CD14-positive monocyte (primary cell): ENCODE measurements around the gene CCBE1. TPM values are rescaled to one million over a fixed set of nuclear protein-coding genes. Genes with fewer than 3 reads are reported as not detected.

Source experiments
- DNase-seq, 3 donors: peaks; one replicate each; pipeline ENCODE4 v3.0.0-alpha.2; 2011 to 2022
- H2AFZ ChIP-seq: 2 replicates; pipeline ENCODE4 v1.6.0; 2012; ENCODE audit warnings: mild to moderate bottlenecking, low read depth, low read length, inconsistent platforms; ENCODE audit not compliant: insufficient read depth, poor library complexity, severe bottlenecking
- H3K27ac ChIP-seq, 2 donors: 1 replicate in 1 of 2; 2 replicates in 1 of 2; pipeline ENCODE4 v1.5.1; 2012 to 2013; ENCODE audit warnings: low read length in 2 of 2, control low read depth in 1 of 2, inconsistent platforms in 1 of 2, low read depth in 1 of 2, mild to moderate bottlenecking in 1 of 2
- H3K27me3 ChIP-seq, 2 donors: one replicate each; pipeline versions ENCODE4 v1.6.0 to v1.6.1; 2011 to 2013; ENCODE audit warnings: low read length in 2 of 2; ENCODE audit not compliant: control insufficient read depth in 2 of 2, insufficient read depth in 2 of 2
- H3K36me3 ChIP-seq, 2 donors: replicated peaks in 1 of 2; 1 replicate in 1 of 2; 2 replicates in 1 of 2; pipeline versions ENCODE4 v1.5.1 to v1.6.1; 2012 to 2013; ENCODE audit warnings: low read length in 2 of 2, control low read depth in 1 of 2, inconsistent platforms in 1 of 2, mild to moderate bottlenecking in 1 of 2; ENCODE audit not compliant: insufficient read depth in 2 of 2, control insufficient read depth in 1 of 2
- H3K4me1 ChIP-seq, 2 donors: 1 replicate in 1 of 2; 2 replicates in 1 of 2; pipeline versions ENCODE4 v1.5.1 to v1.6.1; 2012 to 2013; ENCODE audit warnings: low read length in 2 of 2, control low read depth in 1 of 2, inconsistent platforms in 1 of 2, mild to moderate bottlenecking in 1 of 2, moderate library complexity in 1 of 2; ENCODE audit not compliant: insufficient read depth in 2 of 2, control insufficient read depth in 1 of 2
- H3K4me2 ChIP-seq: replicated peaks from 2 replicates; pipeline ENCODE3; 2012; ENCODE audit warnings: low read length, moderate library complexity, mild to moderate bottlenecking; ENCODE audit not compliant: poor library complexity, severe bottlenecking; ENCODE audit errors: extremely low read depth
- H3K4me3 ChIP-seq, 3 experiments: fragments of 200-600 bp in 1 of 3; sonication (generic) in 1 of 3; replicated peaks in 1 of 3; 1 replicate in 2 of 3; 2 replicates in 1 of 3; pipeline ENCODE4 v1.5.1; 2011 to 2013; ENCODE audit warnings: low read length in 3 of 3, mild to moderate bottlenecking in 3 of 3, control low read depth in 2 of 3, low read depth in 2 of 3, inconsistent platforms in 1 of 3, moderate library complexity in 1 of 3
- H3K79me2 ChIP-seq: 2 replicates; pipeline ENCODE4 v1.6.0; 2012; ENCODE audit warnings: mild to moderate bottlenecking, control low read depth, inconsistent platforms, low read length, moderate library complexity; ENCODE audit not compliant: insufficient read depth
- H3K9ac ChIP-seq: 2 replicates; pipeline ENCODE4 v1.6.0; 2017; ENCODE audit warnings: low read length, mild to moderate bottlenecking; ENCODE audit not compliant: insufficient read depth, poor library complexity, severe bottlenecking
- H3K9me3 ChIP-seq, 2 donors: replicated peaks in 1 of 2; 1 replicate in 1 of 2; 2 replicates in 1 of 2; pipeline versions ENCODE4 v1.5.1 to v1.6.1; 2012 to 2013; ENCODE audit warnings: low read length in 2 of 2, control low read depth in 1 of 2; ENCODE audit not compliant: control insufficient read depth in 1 of 2, insufficient read depth in 1 of 2
- H4K20me1 ChIP-seq: 2 replicates; pipeline ENCODE4 v1.6.0; 2012; ENCODE audit warnings: mild to moderate bottlenecking, low read length, control low read depth, moderate library complexity; ENCODE audit not compliant: insufficient read depth
- H3K27ac Mint-ChIP-seq, 7 donors: one replicate each; pipeline ENCODE4 v1.8.0; 2020; ENCODE audit warnings: mild to moderate bottlenecking in 7 of 7, mixed read lengths in 7 of 7, moderate library complexity in 6 of 7, inconsistent platforms in 2 of 7
- H3K27me3 Mint-ChIP-seq, 3 donors: one replicate each; pipeline ENCODE4 v1.8.0; 2021 to 2022; ENCODE audit warnings: low read depth in 3 of 3, mild to moderate bottlenecking in 3 of 3, mixed read lengths in 3 of 3, moderate library complexity in 3 of 3, inconsistent platforms in 1 of 3
- H3K36me3 Mint-ChIP-seq, 2 donors: one replicate each; pipeline ENCODE4 v1.8.0; 2020; ENCODE audit warnings: mixed read lengths in 2 of 2, inconsistent platforms in 1 of 2, mild to moderate bottlenecking in 1 of 2
- H3K4me1 Mint-ChIP-seq: one replicate; pipeline ENCODE4 v1.8.0; 2020; ENCODE audit warnings: mild to moderate bottlenecking, mixed read lengths
- H3K4me3 Mint-ChIP-seq, 2 donors: one replicate each; pipeline ENCODE4 v1.8.0; 2020; ENCODE audit warnings: mild to moderate bottlenecking in 2 of 2, mixed read lengths in 2 of 2, moderate library complexity in 1 of 2
- H3K9me3 Mint-ChIP-seq, 7 donors: one replicate each; pipeline ENCODE4 v1.8.0; 2020 to 2022; ENCODE audit warnings: mixed read lengths in 7 of 7, mild to moderate bottlenecking in 6 of 7, moderate library complexity in 6 of 7, inconsistent platforms in 2 of 7
- CTCF ChIP-seq: fragments of 200-600 bp; IDR thresholded peaks from one replicate; pipeline ENCODE4 v1.8.0; 2022; ENCODE audit warnings: antibody characterized with exemption, mild to moderate bottlenecking
- WGBS: methylation state at CpG from one replicate; pipeline ENCODE4 v1.1.5; 2013; ENCODE audit warnings: missing lambda C conversion rate; ENCODE audit not compliant: insufficient coverage; 5-methylcytosine and 5-hydroxymethylcytosine counted together
- intact Hi-C, 2 donors: fragments of 100-400 bp; cut with micrococcal nuclease; formaldehyde crosslinking; loops; one replicate each; pipeline versions ENCODE4 v1.15.0 to v1.15.1; 2023
- polyA plus RNA-seq, 3 donors: library from polyadenylated mRNA; depleted of rRNA in 1 of 3; unstranded in 2 of 3; stranded (reverse) in 1 of 3; fragments of 300-500 nt in 2 of 3; fragments of >200 nt in 1 of 3; fragmentation: Illumina TruSeq in 2 of 3; gene quantifications; 1 replicate in 2 of 3; 2 replicates in 1 of 3; pipeline ENCODE4 v1.2.3, GENCODE V29; 2012 to 2021

CCBE1 gene
- polyA plus RNA-seq, 3 donors, result not detected

- peaks cover 6 to 7% (median 7%) of the 10 kb centered on the region in 3 donors for H3K27me3 Mint-ChIP-seq
- Histone ChIP-seq H3K9me3 (no peaks in the 10 kb centered on the region), H3K36me3 (no peaks in the 10 kb centered on the region), H3K27me3 (peaks cover 0 to 2% of the 10 kb centered on the region in 2 donors), H3K9ac (no peak overlapping the region), H3K4me1 (no peaks in the 10 kb centered on the region), H3K27ac (no peak overlapping the region), H3K4me3 (no peak overlapping the region), H4K20me1 (no peaks in the 10 kb centered on the region), H3K79me2 (no peaks in the 10 kb centered on the region), H3K4me2 (no peak overlapping the region), H2AFZ (no peak overlapping the region)
- no peaks in the 10 kb centered on the region for H3K36me3 Mint-ChIP-seq
- H3K27ac Mint-ChIP-seq, result no peak overlapping the region
- no CpG with 5 or more reads among the region's 2 CpGs for WGBS
- intact Hi-C loops, result no loop called here
- no peak overlapping the region for H3K4me3 Mint-ChIP-seq
- H3K4me1 Mint-ChIP-seq, result no peaks in the 10 kb centered on the region
- TF ChIP-seq CTCF, result no peak
- DNase-seq, result no peak
- peaks cover 0 to 4% (median 2%) of the 10 kb centered on the region in 7 donors for H3K9me3 Mint-ChIP-seq
Observed at GRCh38 chr18:59423259-59423658, 274.0 kb downstream of the CCBE1 start.

- Mint-ChIP-seq H3K4me3 (no peak overlapping the region), H3K27ac (no peak overlapping the region), H3K36me3 (no peaks in the 10 kb centered on the region), H3K4me1 (no peaks in the 10 kb centered on the region), H3K9me3 (peaks cover 0 to 4% (median 2%) of the 10 kb centered on the region in 7 donors), H3K27me3 (peaks cover 5 to 8% (median 6%) of the 10 kb centered on the region in 3 donors)
- no peak overlapping the region for H3K4me3 ChIP-seq
- no peaks in the 10 kb centered on the region for H3K9me3 ChIP-seq
- H3K4me2 ChIP-seq, result no peak overlapping the region
- DNase-seq, result no peak
- TF ChIP-seq CTCF, result no peak
- H4K20me1 ChIP-seq, result no peaks in the 10 kb centered on the region
- no peaks in the 10 kb centered on the region for H3K4me1 ChIP-seq
- H3K27ac ChIP-seq, result no peak overlapping the region
- WGBS, result 80% methylated on average over 1 of the region's 4 CpGs
- no peak overlapping the region for H3K9ac ChIP-seq
- no peak overlapping the region for H2AFZ ChIP-seq
- no peaks in the 10 kb centered on the region for H3K36me3 ChIP-seq
- peaks cover 0 to 2% of the 10 kb centered on the region in 2 donors for H3K27me3 ChIP-seq
- no peaks in the 10 kb centered on the region for H3K79me2 ChIP-seq
- intact Hi-C loops, result no loop called here
Observed at GRCh38 chr18:59420244-59420643, 277.0 kb downstream of the CCBE1 start.
